ENCODE results near the gene SUGP2.

SUGP2 gene

DNA sequence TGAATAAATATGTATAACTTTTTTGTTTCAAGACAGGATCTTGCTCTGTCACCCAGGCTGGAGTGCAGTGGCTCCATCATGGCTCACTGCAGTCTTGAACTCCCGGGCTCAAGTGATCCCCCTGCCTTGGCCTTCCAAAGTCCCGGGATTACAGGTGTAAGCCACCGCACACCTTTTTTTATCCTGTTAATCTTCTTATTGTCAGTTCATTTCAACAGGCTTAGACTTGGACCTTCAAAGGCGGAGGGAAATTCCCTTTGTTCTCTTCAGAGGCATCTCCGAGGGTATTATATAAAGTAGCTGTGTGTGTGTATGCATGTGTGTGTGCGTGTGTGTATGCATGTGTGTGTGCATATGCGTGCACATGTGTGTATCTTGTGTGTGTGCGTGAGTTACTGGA, 35.0 kb downstream of the SUGP2 start:
- H3K4me1 Mint-ChIP-seq = peaks cover 10% of the 10 kb centered on the region
- ATAC-seq (ENCODE audit: low read depth) = no peak
- H3K27me3 Mint-ChIP-seq = no peaks in the 10 kb centered on the region
- H3K36me3 Mint-ChIP-seq = peaks cover 31% of the 10 kb centered on the region
- no peak overlapping the region for H3K4me3 Mint-ChIP-seq
- H3K9me3 Mint-ChIP-seq = no peaks in the 10 kb centered on the region
- H3K27ac Mint-ChIP-seq = no peak overlapping the region
- no peak for DNase-seq (ENCODE audit: low spot score in 2 of 2)

DNA sequence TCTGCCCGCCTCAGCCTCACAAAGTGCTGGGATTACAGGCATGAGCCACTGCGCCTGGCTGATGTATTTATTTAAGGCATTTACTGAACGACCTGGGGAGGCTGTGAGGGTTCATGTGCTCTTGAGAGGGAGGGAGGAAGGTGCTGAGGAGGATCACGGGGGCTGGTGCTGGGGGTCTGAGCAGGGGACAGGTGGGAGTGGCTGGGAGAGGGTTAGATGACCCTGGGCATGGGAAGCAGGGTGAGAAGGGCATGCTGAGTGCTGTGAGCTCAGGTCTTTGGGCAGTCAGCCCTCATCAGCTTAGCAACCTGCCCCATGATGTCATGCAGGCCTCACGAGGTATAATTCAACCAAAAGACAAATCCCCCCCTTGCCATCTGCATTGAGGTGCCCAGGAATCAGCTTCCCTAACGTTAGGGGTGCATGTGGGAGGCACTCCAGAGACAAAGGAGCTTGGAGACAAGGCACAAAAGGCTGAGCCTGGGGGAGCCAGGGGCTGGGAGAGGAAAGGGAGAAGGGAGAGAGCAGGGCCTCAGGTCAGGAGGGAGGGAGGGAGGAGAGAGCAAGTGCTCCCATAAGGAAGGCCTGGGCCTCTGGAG, 36.4 kb downstream of the SUGP2 start:
- Mint-ChIP-seq H3K27ac (no peak overlapping the region), H3K9me3 (no peaks in the 10 kb centered on the region), H3K4me3 (no peak overlapping the region), H3K27me3 (no peaks in the 10 kb centered on the region), H3K36me3 (peaks cover 33% of the 10 kb centered on the region), H3K4me1 (peaks cover 10% of the 10 kb centered on the region)
- no peak for DNase-seq (ENCODE audit: low spot score in 2 of 2)
- ATAC-seq (ENCODE audit: low read depth) = no peak

DNA sequence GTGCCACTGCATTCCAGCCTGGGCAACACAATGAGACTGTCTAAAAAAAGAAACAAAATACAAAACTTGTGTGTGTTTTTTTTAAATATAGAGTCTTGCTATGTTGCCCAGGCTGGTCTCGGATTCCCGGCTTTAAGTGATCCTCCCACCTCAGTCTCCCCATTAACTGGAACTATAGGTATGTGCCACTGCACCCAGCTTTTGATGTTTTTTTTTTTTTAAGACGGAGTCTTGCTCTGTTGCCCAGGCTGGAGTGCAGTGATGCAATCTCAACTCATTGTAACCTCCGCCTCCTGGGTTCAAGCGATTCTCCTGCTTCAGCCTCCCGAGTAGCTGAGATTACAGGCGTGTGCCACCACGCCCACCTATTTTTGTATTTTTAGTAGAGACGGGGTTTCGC, 37.0 kb downstream of the SUGP2 start:
- ATAC-seq (ENCODE audit: low read depth) (no peak), DNase-seq (ENCODE audit: low spot score in 2 of 2) (no peak)
- Mint-ChIP-seq H3K4me3 (no peak overlapping the region), H3K9me3 (no peaks in the 10 kb centered on the region), H3K4me1 (peaks cover 10% of the 10 kb centered on the region), H3K36me3 (peaks cover 31% of the 10 kb centered on the region), H3K27ac (no peak overlapping the region), H3K27me3 (no peaks in the 10 kb centered on the region)

DNA sequence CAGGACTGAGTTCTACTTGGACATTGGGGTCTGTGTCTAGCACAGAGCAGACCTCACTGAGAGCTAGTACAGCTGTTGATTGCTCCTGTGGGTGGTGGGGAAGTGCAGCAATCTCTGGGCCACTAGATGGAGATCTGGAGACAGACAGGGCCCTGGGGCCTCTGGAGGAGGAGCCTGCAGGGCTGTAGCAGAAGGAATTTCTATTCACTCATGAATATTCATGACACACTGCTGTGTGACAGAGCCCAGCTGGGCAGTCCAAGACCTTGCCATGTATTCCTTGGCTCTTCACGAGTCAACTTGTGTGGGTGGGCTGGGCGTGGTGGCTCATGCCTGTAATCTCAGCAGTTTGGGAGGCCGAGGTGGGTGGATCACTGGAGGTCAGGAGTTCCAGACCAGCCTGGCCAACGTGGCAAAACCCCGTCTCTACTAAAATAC, 37.5 kb downstream of the SUGP2 start:
- H3K9me3 Mint-ChIP-seq = no peaks in the 10 kb centered on the region
- H3K36me3 Mint-ChIP-seq = peaks cover 32% of the 10 kb centered on the region
- H3K27ac Mint-ChIP-seq = no peak overlapping the region
- ATAC-seq (ENCODE audit: low read depth) (peak; percentile 59), DNase-seq (ENCODE audit: low spot score in 2 of 2) (no peak)
- H3K4me3 Mint-ChIP-seq = no peak overlapping the region
- peaks cover 10% of the 10 kb centered on the region for H3K4me1 Mint-ChIP-seq
- H3K27me3 Mint-ChIP-seq = no peaks in the 10 kb centered on the region

DNA sequence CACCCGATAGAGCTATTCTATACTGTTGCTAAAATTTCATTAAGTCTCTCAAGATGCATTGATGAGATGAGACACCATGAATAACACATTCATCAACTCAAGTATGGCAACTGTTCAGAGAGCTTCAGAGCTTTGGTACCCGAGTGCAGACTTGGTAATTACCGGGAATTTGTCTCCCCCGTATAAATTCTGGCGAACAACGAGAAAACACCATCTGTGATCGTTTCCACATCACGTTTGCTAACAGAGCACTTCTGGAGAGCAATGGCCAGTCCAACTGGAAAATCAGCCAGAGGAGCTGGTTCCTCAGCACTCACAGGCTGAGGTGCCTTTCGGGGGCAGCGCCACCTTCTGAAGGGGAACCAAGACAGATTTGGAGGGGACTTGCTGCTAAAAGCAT, 40.2 kb downstream of the SUGP2 start:
- H3K4me3 Mint-ChIP-seq = no peak overlapping the region
- H3K27ac Mint-ChIP-seq = no peak overlapping the region
- ATAC-seq (ENCODE audit: low read depth) (no peak), DNase-seq (ENCODE audit: low spot score in 2 of 2) (no peak)
- no peaks in the 10 kb centered on the region for H3K4me1 Mint-ChIP-seq
- H3K27me3 Mint-ChIP-seq = no peaks in the 10 kb centered on the region
- no peaks in the 10 kb centered on the region for H3K9me3 Mint-ChIP-seq
- peaks cover 21% of the 10 kb centered on the region for H3K36me3 Mint-ChIP-seq

DNA sequence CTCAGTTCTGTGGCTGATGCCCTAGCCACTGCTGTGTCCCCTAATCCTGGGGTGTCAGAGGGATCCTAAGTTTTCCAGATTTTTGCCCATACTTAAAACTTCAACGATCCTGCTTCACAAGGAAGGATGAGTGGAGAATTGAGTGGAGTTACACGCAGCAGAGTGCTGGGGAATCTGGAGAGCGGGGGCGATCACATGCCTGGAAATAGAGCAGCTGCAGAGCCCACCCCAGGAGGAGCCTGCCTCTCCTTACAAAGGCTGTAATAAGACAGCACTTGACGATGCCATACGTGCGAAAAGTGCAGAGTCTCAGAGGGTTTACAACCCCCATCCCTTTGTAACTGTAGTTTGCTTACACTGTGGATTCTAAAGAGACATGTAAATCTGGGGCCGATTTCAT, 40.6 kb downstream of the SUGP2 start:
- no peak overlapping the region for H3K27ac Mint-ChIP-seq
- no peaks in the 10 kb centered on the region for H3K9me3 Mint-ChIP-seq
- H3K4me3 Mint-ChIP-seq = no peak overlapping the region
- peaks cover 21% of the 10 kb centered on the region for H3K36me3 Mint-ChIP-seq
- DNase-seq (ENCODE audit: low spot score in 2 of 2) = no peak
- ATAC-seq (ENCODE audit: low read depth) = no peak
- no peaks in the 10 kb centered on the region for H3K27me3 Mint-ChIP-seq
- no peaks in the 10 kb centered on the region for H3K4me1 Mint-ChIP-seq

DNA sequence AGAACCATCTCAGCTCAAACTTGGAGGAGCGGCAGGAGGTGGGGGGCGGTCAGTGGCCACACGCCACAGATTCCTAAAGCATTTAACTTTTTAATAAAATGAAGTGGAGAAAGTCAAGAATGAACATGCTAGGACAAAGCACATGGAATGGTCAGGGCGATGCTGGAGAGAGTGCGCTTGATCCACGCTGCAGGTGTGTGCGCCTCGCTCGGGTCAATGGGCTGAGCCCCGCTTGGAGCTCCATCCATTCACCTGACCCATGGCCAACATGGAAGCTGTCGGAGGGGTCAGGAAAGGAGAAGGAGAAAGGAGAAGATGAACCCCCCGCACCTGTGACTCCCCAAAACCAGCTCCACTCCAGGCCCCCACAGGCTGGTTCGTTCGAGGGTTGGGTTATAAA, 41.8 kb downstream of the SUGP2 start:
- DNase-seq (ENCODE audit: low spot score in 2 of 2) = no peak
- peaks cover 3% of the 10 kb centered on the region for H3K4me1 Mint-ChIP-seq
- no peaks in the 10 kb centered on the region for H3K9me3 Mint-ChIP-seq
- ATAC-seq (ENCODE audit: low read depth) = no peak
- H3K27me3 Mint-ChIP-seq = no peaks in the 10 kb centered on the region
- peaks cover 19% of the 10 kb centered on the region for H3K36me3 Mint-ChIP-seq
- no peak overlapping the region for H3K27ac Mint-ChIP-seq
- no peak overlapping the region for H3K4me3 Mint-ChIP-seq

DNA sequence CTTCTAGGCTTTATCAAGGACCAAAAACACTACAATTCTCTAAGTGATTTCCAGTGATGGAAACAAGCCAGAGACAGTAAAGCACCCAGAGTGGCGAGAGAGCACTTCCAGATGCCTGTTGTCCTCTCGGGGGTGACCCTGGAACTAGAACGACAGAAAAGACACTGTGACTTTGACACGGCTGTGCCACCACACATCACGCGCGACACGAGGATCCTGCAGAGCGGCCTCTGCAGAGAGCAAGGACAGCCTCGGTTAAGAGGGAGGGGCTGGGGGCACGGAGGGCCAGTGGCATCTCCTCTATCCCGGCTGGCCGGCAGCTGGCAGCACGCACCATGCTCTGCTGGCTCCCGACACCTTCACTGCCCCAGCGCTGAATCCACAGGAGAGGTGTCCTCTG, 42.3 kb downstream of the SUGP2 start:
- Mint-ChIP-seq H3K4me3 (no peak overlapping the region), H3K36me3 (peaks cover 19% of the 10 kb centered on the region)

DNA sequence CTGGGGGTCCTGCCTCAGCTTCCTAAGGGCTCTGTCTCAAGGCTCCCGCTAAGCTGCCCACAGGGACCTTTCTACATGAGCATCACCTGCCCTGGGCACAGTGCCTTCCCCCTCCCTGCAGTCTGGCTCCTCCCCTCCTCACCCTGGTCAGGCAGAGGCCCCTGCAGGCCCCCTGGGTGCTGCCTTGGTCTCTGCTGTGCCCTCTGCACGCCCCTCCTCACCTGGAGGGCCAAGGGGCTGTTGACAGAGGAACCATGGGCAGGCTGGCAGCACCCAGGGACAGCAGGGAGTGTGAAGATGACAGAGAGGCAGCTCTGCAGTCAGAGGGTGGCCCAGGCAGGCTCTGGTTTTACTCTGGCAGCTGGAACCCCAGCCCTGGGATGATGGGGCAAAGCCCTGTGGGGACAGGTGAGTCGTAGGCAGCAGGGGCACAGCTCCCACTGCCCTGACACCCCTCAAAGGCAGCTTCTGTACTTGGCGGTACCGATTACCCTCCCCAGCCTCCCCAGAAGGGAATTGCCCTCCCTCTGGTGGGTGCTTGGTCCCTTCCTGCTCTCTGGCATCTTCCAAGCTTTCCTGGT, 43.1 kb downstream of the SUGP2 start:
- no peak overlapping the region for H3K27ac Mint-ChIP-seq
- no peaks in the 10 kb centered on the region for H3K27me3 Mint-ChIP-seq
- no peak overlapping the region for H3K4me3 Mint-ChIP-seq
- H3K4me1 Mint-ChIP-seq = peaks cover 5% of the 10 kb centered on the region
- ATAC-seq (ENCODE audit: low read depth) = no peak
- H3K36me3 Mint-ChIP-seq = peaks cover 16% of the 10 kb centered on the region
- no peak for DNase-seq (ENCODE audit: low spot score in 2 of 2)
- H3K9me3 Mint-ChIP-seq = no peaks in the 10 kb centered on the region

More for the DNA sequence above, 42.3 kb downstream of the SUGP2 start:
- Mint-ChIP-seq H3K9me3 (no peaks in the 10 kb centered on the region), H3K27me3 (no peaks in the 10 kb centered on the region), H3K4me1 (peaks cover 3% of the 10 kb centered on the region), H3K27ac (no peak overlapping the region)
- DNase-seq (ENCODE audit: low spot score in 2 of 2) (no peak), ATAC-seq (ENCODE audit: low read depth) (no peak)

DNA sequence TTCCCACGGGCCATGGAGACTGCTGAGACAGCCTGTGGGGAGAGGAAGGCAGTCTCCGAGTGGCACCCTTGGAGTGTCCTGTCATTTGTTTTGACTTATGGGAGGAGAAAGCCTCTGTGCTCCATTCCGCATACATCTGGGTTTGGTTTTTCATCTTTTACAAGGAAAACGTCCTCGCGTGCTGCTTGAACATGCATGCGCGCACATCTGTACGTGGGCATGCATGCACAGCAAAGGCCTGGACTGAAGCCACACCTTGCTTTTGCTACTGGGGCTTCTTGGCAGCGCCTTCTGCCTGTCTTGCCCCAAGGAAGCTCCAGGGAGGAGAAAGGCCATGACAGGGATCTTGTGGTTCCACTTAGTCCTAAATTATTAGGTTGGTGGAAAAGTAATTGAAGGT, 44.0 kb downstream of the SUGP2 start:
- H3K27me3 Mint-ChIP-seq = no peaks in the 10 kb centered on the region
- no peaks in the 10 kb centered on the region for H3K9me3 Mint-ChIP-seq
- ATAC-seq (ENCODE audit: low read depth) (no peak), DNase-seq (ENCODE audit: low spot score in 2 of 2) (no peak)
- peaks cover 5% of the 10 kb centered on the region for H3K4me1 Mint-ChIP-seq
- no peak overlapping the region for H3K27ac Mint-ChIP-seq
- H3K4me3 Mint-ChIP-seq = no peak overlapping the region
- peaks cover 14% of the 10 kb centered on the region for H3K36me3 Mint-ChIP-seq

DNA sequence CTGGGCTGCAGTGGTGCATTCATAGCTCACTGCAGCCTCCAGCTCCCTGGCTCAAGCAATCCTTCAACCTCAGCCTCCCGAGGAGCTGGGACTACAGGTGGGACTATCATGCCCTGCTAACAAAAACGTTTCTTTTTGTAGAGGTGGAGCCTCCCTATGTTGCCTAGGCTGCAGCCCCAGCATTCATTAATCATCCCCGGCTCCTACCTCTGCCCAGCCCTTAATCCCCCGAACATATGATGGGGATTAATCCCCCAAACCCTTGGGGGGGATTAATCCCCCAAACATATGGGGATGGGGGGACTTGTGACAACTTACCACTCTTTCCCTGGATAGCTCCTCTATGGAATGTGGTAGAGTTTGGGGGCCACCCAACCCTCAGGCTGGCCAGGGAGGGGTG, 45.9 kb downstream of the SUGP2 start:
- H3K4me1 Mint-ChIP-seq = peaks cover 5% of the 10 kb centered on the region
- H3K4me3 Mint-ChIP-seq = no peak overlapping the region
- H3K27ac Mint-ChIP-seq = no peak overlapping the region
- no peak for DNase-seq (ENCODE audit: low spot score in 2 of 2)
- peaks cover 3% of the 10 kb centered on the region for H3K36me3 Mint-ChIP-seq
- no peak for ATAC-seq (ENCODE audit: low read depth)
- H3K27me3 Mint-ChIP-seq = no peaks in the 10 kb centered on the region
- H3K9me3 Mint-ChIP-seq = no peaks in the 10 kb centered on the region

DNA sequence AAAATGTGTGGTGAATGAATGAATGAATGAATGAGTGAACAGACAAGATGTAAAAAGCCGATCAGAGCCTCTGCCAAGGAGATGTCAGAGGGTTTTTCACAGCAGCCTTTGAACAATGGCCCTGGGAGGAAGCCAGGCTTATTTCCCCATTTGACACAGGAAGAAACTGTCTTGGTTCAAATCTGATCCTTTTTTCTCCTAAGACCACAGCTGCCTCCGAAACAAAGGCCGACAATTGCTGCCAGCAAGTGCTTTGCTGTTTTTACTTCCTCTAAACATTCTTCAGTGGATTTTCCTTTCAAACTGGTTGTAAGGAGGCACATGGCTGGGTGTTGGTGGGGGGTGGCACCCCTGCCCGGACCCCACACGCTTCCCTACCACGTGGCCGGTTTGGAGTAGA, 48.1 kb downstream of the SUGP2 start:
- H3K4me3 Mint-ChIP-seq = no peak overlapping the region
- ATAC-seq (ENCODE audit: low read depth) (no peak), DNase-seq (ENCODE audit: low spot score in 2 of 2) (no peak)
- no peaks in the 10 kb centered on the region for H3K36me3 Mint-ChIP-seq
- peaks cover 5% of the 10 kb centered on the region for H3K4me1 Mint-ChIP-seq
- H3K27ac Mint-ChIP-seq = no peak overlapping the region
- peaks cover 2% of the 10 kb centered on the region for H3K27me3 Mint-ChIP-seq
- no peaks in the 10 kb centered on the region for H3K9me3 Mint-ChIP-seq

DNA sequence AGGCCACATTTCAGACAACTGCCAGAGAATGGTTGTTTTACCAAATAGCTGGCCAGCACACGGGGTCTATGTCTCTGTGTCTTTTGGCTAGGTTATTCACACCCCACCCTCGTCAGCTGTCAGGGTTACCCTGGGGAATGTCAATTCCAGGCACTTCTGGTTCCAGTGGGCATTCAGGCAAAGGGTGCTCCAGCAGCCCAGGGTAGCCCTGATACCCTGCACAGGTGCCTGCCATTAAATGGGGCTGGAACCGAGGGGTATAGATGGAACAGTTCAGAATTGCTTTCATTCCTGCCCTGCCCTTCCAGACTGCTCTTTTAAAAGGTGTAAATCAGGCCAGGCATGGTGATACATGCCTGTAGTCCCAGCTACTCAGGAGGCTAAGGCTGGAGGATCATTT, 49.1 kb downstream of the SUGP2 start:
- Mint-ChIP-seq H3K4me3 (no peak overlapping the region), H3K36me3 (no peaks in the 10 kb centered on the region), H3K9me3 (no peaks in the 10 kb centered on the region), H3K27ac (no peak overlapping the region), H3K27me3 (peaks cover 2% of the 10 kb centered on the region), H3K4me1 (peaks cover 5% of the 10 kb centered on the region)
- no peak for ATAC-seq (ENCODE audit: low read depth)
- DNase-seq (ENCODE audit: low spot score in 2 of 2) = no peak

DNA sequence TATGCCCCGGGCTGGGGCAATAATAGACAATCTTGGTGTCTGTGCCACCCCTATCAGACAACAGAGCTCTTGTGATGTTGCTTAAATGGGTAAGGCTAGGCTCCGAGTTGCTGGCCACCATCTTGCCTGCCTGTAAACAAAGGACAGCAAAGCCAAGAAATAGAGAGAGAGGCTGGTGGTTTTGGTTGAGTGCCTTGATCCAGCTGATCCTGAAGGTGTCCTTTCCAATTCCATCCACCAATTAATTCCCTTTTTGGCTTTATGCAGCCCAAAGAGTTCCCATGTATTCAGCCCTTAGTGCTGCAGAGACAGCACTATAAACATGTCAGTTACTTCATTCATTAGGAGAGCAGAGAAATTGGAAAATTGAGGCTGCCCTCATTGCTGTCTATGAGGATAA, 50.6 kb downstream of the SUGP2 start:
- peaks cover 2% of the 10 kb centered on the region for H3K27me3 Mint-ChIP-seq
- ATAC-seq (ENCODE audit: low read depth) = no peak
- H3K4me3 Mint-ChIP-seq = no peak overlapping the region
- H3K4me1 Mint-ChIP-seq = peaks cover 8% of the 10 kb centered on the region
- H3K9me3 Mint-ChIP-seq = no peaks in the 10 kb centered on the region
- no peak overlapping the region for H3K27ac Mint-ChIP-seq
- DNase-seq (ENCODE audit: low spot score in 2 of 2) = no peak
- H3K36me3 Mint-ChIP-seq = no peaks in the 10 kb centered on the region

DNA sequence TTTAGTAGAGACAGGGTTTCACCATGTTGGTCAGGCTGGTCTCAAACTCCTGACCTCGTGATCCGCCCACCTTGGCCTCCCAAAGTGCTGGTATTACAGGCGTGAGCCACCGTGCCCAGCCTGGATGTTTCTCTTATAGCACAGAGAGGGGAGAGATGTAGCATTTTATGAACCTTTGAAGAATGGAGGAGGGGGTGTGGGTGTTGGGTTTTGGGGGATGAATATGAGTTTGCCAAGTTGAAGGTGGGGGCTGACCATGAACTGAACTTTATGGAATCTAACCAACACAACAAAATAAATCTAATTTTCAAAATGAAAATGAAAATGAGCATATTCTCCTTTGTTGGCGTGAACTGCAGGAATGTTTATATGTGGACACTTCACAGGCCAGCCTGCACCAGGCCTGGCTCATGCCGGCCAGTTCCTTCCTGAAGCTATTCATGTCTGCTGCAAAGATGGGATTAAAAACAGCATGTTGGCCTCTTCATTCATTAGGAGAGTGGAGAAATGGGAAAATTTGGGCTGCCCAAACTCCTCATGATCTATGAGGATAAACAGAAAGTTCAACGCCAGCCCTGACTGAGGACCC, 52.8 kb downstream of the SUGP2 start:
- ATAC-seq (ENCODE audit: low read depth) (no peak), DNase-seq (ENCODE audit: low spot score in 2 of 2) (no peak)
- H3K4me3 Mint-ChIP-seq = no peak overlapping the region
- H3K9me3 Mint-ChIP-seq = no peaks in the 10 kb centered on the region
- no peaks in the 10 kb centered on the region for H3K36me3 Mint-ChIP-seq
- peaks cover 2% of the 10 kb centered on the region for H3K27me3 Mint-ChIP-seq
- H3K4me1 Mint-ChIP-seq = peaks cover 5% of the 10 kb centered on the region
- H3K27ac Mint-ChIP-seq = no peak overlapping the region
